Mesothelial cell of epicardium (in vitro differentiated cells): ENCODE measurements around the gene RETSAT. TPM values are rescaled to one million over a fixed set of nuclear protein-coding genes. Genes with fewer than 3 reads are reported as not detected.

Experiments
- DNase-seq, 2 experiments: peaks; one replicate each; pipeline ENCODE4 v3.0.0; 2021; ENCODE audit warnings: low spot score in 2 of 2; ENCODE audit not compliant: unreplicated experiment in 2 of 2
- H3K27ac Mint-ChIP-seq: 2 replicates; pipeline ENCODE4 v1.8.0; 2021; ENCODE audit warnings: mixed read lengths
- H3K27me3 Mint-ChIP-seq: 2 replicates; pipeline ENCODE4 v1.8.0; 2021; ENCODE audit warnings: low read depth, mixed read lengths
- H3K36me3 Mint-ChIP-seq: 2 replicates; pipeline ENCODE4 v1.8.0; 2021; ENCODE audit warnings: mixed read lengths
- H3K4me1 Mint-ChIP-seq: 2 replicates; pipeline ENCODE4 v1.8.0; 2021; ENCODE audit warnings: mixed read lengths
- H3K4me3 Mint-ChIP-seq: 2 replicates; pipeline ENCODE4 v1.8.0; 2021; ENCODE audit warnings: mild to moderate bottlenecking, moderate library complexity, mixed read lengths
- H3K9me3 Mint-ChIP-seq: 2 replicates; pipeline ENCODE4 v1.8.0; 2021; ENCODE audit warnings: mixed read lengths
- CTCF ChIP-seq: fragments of 200-600 bp; sonication (generic); IDR thresholded peaks from one replicate; pipeline ENCODE4 v1.5.0; 2021; ENCODE audit warnings: antibody characterized with exemption; ENCODE audit not compliant: unreplicated experiment
- total RNA-seq: library from RNA; stranded (reverse); gene quantifications from 3 replicates; pipeline ENCODE4 v1.2.1, GENCODE V29; 2021

RETSAT gene
- 21.5 to 27.4 TPM (median 23.4 TPM) in 3 replicates for total RNA-seq

GRCh38 chr2:85354286-85355072 lies at the start of gene RETSAT, which contains the start of gene ELMOD3:
Gene RETSAT, minus strand, starts transcription at chr2:85354528. Its CDS starts 21 bp downstream, at chr2:85354507.
Gene ELMOD3, plus strand, starts transcription at chr2:85354769. Its CDS starts 2,430 bp downstream, at chr2:85357199.
- Mint-ChIP-seq H3K4me3 (peak within 1 kb of the TSS; percentile 98), H3K9me3 (no peaks in the 10 kb centered on the region), H3K4me1 (peaks cover 24% of the 10 kb centered on the region), H3K27me3 (no peaks in the 10 kb centered on the region), H3K36me3 (peaks cover 21% of the 10 kb centered on the region), H3K27ac (peak within 1 kb of the TSS; percentile 99)
- no peak for TF ChIP-seq CTCF
- peak; percentile 95 to 97 for DNase-seq

- Mint-ChIP-seq H3K9me3 (peaks cover 5% of the 10 kb centered on the region), H3K36me3 (peaks cover 30% of the 10 kb centered on the region), H3K27ac (no peak overlapping the region), H3K27me3 (no peaks in the 10 kb centered on the region), H3K4me3 (no peak overlapping the region), H3K4me1 (peaks cover 29% of the 10 kb centered on the region)
- no peak for DNase-seq
- no peak for TF ChIP-seq CTCF
These were observed 47.5 kb upstream of the RETSAT start for GRCh38 chr2:85401844-85402243.

- Mint-ChIP-seq H3K36me3 (peaks cover 32% of the 10 kb centered on the region), H3K27me3 (no peaks in the 10 kb centered on the region), H3K4me3 (no peak overlapping the region), H3K9me3 (peaks cover 5% of the 10 kb centered on the region), H3K4me1 (peaks cover 33% of the 10 kb centered on the region), H3K27ac (no peak overlapping the region)
- TF ChIP-seq CTCF, result no peak
- no peak for DNase-seq
These were observed 47.1 kb upstream of the RETSAT start for GRCh38 chr2:85401464-85401805.

- DNase-seq, result no peak
- peaks cover 39% of the 10 kb centered on the region for H3K4me1 Mint-ChIP-seq
- peaks cover 33% of the 10 kb centered on the region for H3K36me3 Mint-ChIP-seq
- no peak overlapping the region for H3K27ac Mint-ChIP-seq
- H3K27me3 Mint-ChIP-seq, result no peaks in the 10 kb centered on the region
- peaks cover 5% of the 10 kb centered on the region for H3K9me3 Mint-ChIP-seq
- H3K4me3 Mint-ChIP-seq, result no peak overlapping the region
- no peak for TF ChIP-seq CTCF
These were observed 46.5 kb upstream of the RETSAT start for GRCh38 chr2:85400541-85401463.

GRCh38 chr2:85400023-85400422 lies 45.7 kb upstream of the RETSAT start:
- Mint-ChIP-seq H3K27ac (no peak overlapping the region), H3K36me3 (peaks cover 33% of the 10 kb centered on the region), H3K4me3 (no peak overlapping the region), H3K27me3 (no peaks in the 10 kb centered on the region), H3K9me3 (peaks cover 5% of the 10 kb centered on the region), H3K4me1 (peaks cover 36% of the 10 kb centered on the region)
- DNase-seq, result no peak
- no peak for TF ChIP-seq CTCF
